BJ (cell line): ENCODE measurements around the gene IFT172. TPM values are rescaled to one million over a fixed set of nuclear protein-coding genes. Genes with fewer than 3 reads are reported as not detected.
"Not testable (repeated sequence)": the region's sequence is repeated elsewhere in the genome, so short reads cannot be mapped to it uniquely, and the experiment has no call there.

Source experiments
- CTCF ChIA-PET: fragments of 350-600 bp; formaldehyde crosslinking; extraction: SDS; loops from one replicate; lab custom pipeline; 2021; ENCODE audit warnings: antibody characterized with exemption, inconsistent platforms; lab: Yijun Ruan, JAX
- POLR2A ChIA-PET: fragments of 300-600 bp; sonication (Branson Sonifier 250); formaldehyde crosslinking; extraction: SDS; loops from one replicate; lab custom pipeline; 2021; ENCODE audit warnings: antibody characterized with exemption; lab: Charles Lee
- DNase-seq: peaks from one replicate; pipeline ENCODE4 v3.0.0-alpha.2; 2011; ENCODE audit warnings: low read depth
- H3K27me3 ChIP-seq: 2 replicates; pipeline ENCODE4 v1.6.0; 2011; ENCODE audit warnings: low read length; ENCODE audit not compliant: control insufficient read depth, insufficient read depth
- H3K36me3 ChIP-seq: 2 replicates; pipeline ENCODE4 v1.5.1; 2011; ENCODE audit warnings: low read length; ENCODE audit not compliant: control insufficient read depth, insufficient read depth
- H3K4me3 ChIP-seq: 2 replicates; pipeline ENCODE4 v1.5.1; 2011; ENCODE audit warnings: low read depth, mild to moderate bottlenecking, control low read depth, low read length
- polyA minus RNA-seq: library from RNA; depleted of rRNA, polyadenylated mRNA; stranded (reverse); fragments of >200 nt; gene quantifications from 2 replicates; pipeline ENCODE4 v1.2.3, GENCODE V29; 2011; rRNA and poly(A)+ RNA removed
- polyA plus RNA-seq: library from polyadenylated mRNA; depleted of rRNA; stranded (reverse); fragments of >200 nt; gene quantifications from 2 replicates; pipeline ENCODE4 v1.2.3, GENCODE V29; 2011; rRNA removed
- TF ChIP-seq, protein P1 (sequence below): IDR thresholded peaks from 2 replicates; pipeline ENCODE4 v1.5.1; 2011; ENCODE audit warnings: low read depth, mild to moderate bottlenecking, control low read depth, inconsistent platforms, low read length, moderate library complexity; ENCODE audit not compliant: insufficient read depth

The IFT172 gene
- polyA plus RNA-seq: 19.0 and 20.3 TPM in 2 replicates
- 28.9 and 34.0 TPM in 2 replicates for polyA minus RNA-seq

DNA sequence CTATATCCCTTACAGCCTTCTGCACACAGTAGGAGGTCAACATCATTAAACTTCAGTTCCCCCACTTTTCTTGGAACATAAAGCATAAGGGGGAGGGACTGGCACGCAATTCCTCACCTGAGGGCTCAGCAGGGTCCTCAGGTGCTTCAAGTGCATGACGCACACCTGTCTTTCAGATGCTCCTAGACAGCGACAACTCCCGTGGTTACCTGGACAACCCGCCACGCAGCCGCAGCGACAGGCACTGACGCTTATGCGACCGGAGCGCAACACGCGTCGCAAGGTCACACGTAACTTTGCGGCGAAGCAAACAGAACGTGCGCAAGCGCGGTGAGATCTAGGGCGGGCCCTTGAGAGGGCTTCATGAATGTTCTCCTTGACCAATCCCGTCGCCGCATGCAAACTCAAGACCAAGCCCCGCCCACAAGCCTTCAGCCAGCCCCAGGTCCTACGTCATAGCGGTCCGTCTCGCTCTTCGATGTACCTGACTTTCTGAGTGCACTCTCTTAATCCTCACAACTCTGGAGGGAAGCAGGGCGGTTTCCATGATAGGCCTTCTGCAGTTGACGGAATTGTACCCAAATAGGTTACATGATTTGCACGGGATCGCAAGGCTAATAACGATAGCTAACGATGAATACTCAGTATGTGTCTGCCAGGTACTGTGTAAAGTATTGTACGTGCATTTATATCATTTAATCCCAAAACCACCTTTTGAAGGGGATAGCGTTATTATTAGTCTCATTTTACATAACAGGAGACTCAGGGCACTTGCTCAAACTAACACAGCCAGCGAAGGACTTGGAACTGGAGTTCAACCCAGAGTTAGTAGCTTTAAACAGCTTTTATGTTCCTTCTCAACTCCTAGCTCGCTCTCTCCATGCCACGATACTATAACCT is at the start of gene IFT172:
TSS of gene IFT172 (minus strand) at position 246 of the 900 bp plus-strand sequence. CDS start at position 156, 90 bp downstream.
- Histone ChIP-seq H3K27me3 (no peaks in the 10 kb centered on the region), H3K4me3 (peak within 1 kb of the TSS; percentile 70), H3K36me3 (no peaks in the 10 kb centered on the region; the same call in 1 of the 2 replicates)
- ChIA-PET CTCF (no interaction called here), POLR2A (interaction anchor here (0.6 to 1.0 kb wide), 2 partner anchors 167 to 187 kb away, joined by 3 to 6 read pairs; no protein-coding TSS in a partner anchor)
- peak; percentile 91 for DNase-seq
- TF ChIP-seq, protein P1, sequence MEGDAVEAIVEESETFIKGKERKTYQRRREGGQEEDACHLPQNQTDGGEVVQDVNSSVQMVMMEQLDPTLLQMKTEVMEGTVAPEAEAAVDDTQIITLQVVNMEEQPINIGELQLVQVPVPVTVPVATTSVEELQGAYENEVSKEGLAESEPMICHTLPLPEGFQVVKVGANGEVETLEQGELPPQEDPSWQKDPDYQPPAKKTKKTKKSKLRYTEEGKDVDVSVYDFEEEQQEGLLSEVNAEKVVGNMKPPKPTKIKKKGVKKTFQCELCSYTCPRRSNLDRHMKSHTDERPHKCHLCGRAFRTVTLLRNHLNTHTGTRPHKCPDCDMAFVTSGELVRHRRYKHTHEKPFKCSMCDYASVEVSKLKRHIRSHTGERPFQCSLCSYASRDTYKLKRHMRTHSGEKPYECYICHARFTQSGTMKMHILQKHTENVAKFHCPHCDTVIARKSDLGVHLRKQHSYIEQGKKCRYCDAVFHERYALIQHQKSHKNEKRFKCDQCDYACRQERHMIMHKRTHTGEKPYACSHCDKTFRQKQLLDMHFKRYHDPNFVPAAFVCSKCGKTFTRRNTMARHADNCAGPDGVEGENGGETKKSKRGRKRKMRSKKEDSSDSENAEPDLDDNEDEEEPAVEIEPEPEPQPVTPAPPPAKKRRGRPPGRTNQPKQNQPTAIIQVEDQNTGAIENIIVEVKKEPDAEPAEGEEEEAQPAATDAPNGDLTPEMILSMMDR: no peak

- H3K27me3 ChIP-seq, H3K36me3 ChIP-seq, POLR2A ChIA-PET, DNase-seq, H3K4me3 ChIP-seq, CTCF ChIA-PET: not testable (repeated sequence)
Measured at GRCh38 chr2:27538839-27539450, 49.4 kb upstream of the IFT172 start.

DNA sequence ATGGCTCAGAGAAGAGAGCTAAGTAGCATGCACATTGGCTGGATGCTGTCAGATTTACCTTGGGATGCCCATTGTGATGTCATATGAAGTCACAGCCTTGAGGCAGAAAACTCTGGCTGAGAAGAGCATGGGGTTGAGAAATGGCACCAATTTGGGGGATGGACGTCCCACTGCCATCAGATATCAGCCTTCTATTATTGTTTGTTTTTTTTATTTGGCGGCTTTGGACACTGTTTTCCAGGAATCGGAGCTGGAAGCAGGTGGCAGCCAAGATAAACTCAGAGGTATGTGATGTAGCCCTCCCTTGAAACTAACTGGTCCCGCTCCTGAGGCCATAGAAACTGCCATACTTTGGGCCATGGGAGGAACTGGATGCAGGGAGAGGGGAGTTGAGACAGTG is 47.7 kb upstream of the IFT172 start:
- Histone ChIP-seq H3K27me3 (no peaks in the 10 kb centered on the region), H3K4me3 (no peak overlapping the region), H3K36me3 (no peaks in the 10 kb centered on the region)
- ChIA-PET CTCF (no interaction called here), POLR2A (no interaction called here)
- TF ChIP-seq, protein P1: no peak
- no peak for DNase-seq

- CTCF ChIA-PET: interaction anchor here (0.8 kb wide), 1 partner anchor 10 kb away, joined by 4 read pairs; no protein-coding TSS in a partner anchor
- TF ChIP-seq, protein P1: no peak
- H3K27me3 ChIP-seq: 0 out of 2 replicates have a peak, but pooled peaks cover 1% of the 10 kb centered on the region
- H3K36me3 ChIP-seq: no peaks in the 10 kb centered on the region
- H3K4me3 ChIP-seq: no peak overlapping the region
- POLR2A ChIA-PET: no interaction called here
- DNase-seq: no peak
Measured at GRCh38 chr2:27531983-27532382, 42.4 kb upstream of the IFT172 start.

- H3K27me3 ChIP-seq: peaks cover 5% of the 10 kb centered on the region
- no peak overlapping the region for H3K4me3 ChIP-seq
- DNase-seq: no peak
- no peaks in the 10 kb centered on the region for H3K36me3 ChIP-seq
- POLR2A ChIA-PET: no interaction called here
- TF ChIP-seq, protein P1: no peak
- CTCF ChIA-PET: interaction anchor here (0.6 to 1.0 kb wide), 2 partner anchors 9 to 19 kb away, joined by 3 read pairs; no protein-coding TSS in a partner anchor
Measured at GRCh38 chr2:27527182-27527581, 37.6 kb upstream of the IFT172 start.
